ENCODE data around the gene PTK6.
A peak's percentile ranks its signal among the peaks of the same experiment; 100 is the strongest.

Gene PTK6

DNA sequence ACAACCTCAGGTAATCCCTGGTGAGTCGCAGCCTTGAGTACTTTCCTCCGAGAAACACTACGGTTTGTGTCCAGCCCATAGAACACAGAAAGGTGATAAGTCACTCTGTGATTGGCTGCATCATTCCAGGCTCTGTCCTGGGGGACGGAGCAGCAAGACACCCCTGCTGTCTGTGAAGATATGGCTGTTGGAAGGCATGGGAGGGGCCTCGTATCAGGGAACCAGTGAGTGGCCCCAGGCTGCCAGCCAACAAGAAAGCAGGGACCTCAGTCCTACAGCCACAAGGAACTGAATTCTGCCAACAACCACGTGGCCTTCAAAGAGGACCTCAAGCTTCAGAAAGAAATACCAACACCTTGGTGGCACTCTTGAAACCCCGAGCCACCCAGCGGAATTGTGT lies 31.9 kb downstream of the PTK6 start:
- no peak for DNase-seq

DNA sequence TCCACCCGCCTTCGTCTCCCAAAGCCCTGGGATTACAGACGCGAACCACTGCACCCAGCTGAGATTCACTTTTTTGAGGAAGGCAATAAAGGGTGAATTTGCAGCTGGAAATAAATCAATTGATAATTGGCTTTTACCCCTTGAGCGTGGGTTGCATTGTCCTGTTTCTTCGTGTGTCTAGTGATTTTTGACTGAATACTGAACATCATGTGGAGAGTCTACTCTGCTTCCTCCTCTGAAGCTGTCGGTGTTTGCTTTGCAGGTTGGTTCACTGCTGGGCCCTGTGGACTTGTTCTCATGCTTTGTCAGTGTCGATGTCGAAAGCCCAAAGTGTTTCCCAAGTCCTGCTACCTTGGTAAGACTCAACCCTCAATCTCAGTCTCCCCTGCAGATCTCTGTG lies 32.5 kb downstream of the PTK6 start:
- no peak for DNase-seq

DNA sequence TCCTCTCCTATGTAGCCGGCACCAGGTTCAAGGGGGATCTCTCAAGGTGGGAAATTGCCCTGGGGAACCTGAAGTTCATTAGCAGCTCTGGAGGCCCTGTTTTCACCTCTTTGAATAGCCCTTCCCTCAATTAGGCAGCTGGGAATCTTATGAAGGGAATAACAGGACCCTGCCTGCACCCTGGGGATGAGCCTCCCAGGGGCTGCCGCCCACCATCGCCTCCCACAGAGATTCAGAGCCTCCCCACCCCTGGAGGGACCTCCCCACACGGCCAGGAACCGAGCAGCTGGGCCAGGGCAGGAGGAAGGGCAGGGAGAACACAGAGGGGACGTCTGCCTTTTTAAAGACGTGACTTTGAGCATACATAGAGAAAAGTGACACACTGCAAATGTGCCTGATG lies 33.7 kb downstream of the PTK6 start:
- DNase-seq, result peak; percentile 28

DNA sequence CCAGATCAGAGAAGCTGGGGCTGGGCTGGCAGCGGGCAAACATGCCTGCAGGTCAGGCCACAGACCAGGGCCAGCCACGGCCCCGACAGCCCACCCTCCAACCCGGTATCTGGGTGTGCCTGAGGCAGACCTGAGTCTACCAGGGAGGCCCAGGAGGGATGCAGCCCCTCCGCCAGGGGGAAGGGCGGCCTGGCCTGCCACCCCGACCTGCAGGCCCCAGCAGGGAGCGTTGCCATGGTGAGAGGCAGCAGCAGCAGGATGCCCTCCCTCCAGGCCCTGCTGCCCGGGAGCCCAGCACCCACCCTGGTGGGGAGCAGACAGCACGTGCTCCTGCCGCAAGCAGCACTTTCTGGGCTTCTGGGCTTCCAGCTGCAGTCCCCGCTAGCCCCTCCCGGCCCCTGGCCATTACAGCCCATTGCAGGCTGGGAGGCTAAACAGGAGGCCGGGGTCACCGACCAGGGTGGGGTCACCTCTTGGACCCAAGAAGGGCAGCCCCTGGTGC lies 34.5 kb downstream of the PTK6 start:
- peak; percentile 82 for DNase-seq

DNA sequence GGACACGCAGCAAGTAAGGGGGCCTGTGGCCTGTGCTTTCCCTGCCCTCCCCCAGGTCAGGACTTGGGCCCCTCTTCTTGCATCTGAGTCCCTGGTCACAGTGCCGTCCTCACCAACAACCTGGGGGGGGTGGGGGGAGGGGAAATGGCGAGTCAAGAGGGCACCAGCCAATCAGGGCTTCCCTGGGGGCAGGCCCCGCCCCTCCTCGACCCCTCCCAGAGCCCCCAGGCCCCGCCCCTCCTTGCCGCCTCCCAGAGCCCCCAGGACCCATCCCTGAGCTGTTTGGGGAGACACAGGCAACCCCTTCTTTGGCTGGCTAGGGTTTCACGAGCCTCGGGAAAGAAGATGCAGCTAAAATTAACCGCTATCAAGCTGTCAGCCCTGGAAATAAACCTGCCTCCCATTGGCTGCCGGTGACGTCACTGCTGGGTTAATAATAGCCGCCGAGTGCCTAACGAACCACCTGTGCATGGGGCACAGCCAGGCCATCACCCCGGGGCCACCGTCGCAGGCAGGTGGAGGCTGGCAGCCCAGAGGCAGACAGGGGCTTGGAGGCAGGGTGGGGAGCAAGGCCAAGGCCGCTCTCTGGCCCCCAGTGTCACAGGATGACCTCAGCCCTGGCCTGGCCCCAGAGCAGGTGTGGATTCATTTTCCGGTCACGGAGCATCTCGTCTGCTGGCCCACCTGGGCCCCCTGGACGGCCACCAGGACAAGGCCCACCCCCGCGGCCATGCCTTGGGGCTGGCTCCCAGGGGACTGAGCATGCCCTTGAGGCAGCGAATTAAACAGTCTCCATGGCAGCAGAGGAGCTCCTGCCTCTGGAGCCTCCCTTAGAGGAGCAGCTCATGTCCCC lies 35.1 kb downstream of the PTK6 start:
- peak; percentile 89 for DNase-seq

DNA sequence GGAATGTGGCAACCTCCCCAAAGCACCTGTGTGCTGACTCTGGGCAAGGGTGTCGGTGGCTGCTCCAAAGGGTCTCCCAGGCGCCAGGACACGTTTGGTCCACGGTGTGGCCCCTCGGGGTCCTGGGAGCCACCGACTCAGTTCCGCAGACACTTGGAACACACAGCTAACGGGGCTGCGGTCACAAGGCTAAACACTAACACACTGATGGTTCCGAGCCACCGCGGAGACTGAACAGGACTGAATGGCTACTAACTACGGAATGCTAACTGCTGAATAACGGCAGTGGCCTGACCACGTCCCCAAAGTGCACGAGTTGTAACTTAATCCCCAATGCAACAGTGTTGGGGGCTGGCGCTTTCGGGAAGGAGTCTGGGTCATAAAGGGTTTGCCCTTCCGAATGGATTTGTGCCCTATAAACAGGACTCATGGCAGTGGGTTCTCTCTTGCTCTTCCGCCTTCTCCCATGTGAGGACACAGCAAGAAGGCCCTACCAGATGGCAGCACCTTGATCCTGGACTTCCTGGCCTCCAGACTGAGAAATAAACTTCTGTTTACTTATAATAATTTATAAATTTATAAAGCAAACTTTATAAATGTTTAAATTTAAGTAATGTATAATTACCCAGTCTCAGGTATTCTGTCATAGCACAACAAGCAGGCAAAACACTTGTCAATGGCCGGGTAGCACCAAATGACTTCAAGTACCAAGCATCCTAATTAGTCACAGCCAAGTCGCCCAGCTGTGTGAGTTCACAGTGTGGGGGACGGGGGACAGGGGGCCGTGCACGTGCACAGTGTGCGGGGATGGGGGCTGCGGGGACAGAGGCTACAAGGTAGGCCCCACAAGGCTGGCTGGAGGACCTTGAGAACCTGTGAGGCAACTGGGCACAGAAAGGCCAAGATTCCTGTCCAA lies 36.0 kb downstream of the PTK6 start:
- DNase-seq, result peak; percentile 33

DNA sequence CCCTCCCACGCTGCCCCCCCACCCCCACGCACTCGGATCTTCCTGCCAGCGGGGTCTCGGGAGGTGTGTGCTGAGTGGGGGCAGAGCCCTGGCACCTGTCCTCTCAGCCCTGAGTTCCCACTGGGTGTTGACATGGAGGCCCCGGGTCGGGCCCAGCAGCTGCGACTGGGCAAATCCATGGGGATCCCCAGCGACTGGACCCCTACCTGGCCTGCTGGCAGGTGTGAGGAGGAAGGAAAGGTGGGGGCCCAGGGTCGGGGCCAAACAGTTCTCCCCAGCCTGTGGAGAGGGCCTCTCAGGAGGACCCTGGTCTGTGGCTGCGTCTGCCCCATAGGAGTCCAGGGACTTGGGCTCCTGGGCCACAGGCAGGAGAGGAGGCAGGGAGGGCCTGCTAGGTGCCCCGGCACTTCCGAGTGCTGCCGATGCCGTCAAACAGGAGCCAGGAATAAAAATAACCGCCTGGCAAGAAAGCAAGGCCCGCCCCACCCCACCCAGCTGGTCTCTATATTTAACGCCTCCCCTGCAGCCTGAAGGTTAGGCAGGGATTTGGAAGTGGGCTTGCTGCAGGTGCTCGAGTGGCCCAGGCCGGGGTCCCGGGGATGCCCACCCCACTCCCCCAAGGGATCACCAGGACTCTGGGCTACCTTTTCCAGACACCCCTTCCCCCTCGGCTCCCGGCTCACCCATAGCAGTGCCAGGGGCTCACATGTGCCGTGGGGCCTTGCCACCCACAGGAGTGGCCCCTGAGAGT lies 36.9 kb downstream of the PTK6 start:
- peak; percentile 16 for DNase-seq

DNA sequence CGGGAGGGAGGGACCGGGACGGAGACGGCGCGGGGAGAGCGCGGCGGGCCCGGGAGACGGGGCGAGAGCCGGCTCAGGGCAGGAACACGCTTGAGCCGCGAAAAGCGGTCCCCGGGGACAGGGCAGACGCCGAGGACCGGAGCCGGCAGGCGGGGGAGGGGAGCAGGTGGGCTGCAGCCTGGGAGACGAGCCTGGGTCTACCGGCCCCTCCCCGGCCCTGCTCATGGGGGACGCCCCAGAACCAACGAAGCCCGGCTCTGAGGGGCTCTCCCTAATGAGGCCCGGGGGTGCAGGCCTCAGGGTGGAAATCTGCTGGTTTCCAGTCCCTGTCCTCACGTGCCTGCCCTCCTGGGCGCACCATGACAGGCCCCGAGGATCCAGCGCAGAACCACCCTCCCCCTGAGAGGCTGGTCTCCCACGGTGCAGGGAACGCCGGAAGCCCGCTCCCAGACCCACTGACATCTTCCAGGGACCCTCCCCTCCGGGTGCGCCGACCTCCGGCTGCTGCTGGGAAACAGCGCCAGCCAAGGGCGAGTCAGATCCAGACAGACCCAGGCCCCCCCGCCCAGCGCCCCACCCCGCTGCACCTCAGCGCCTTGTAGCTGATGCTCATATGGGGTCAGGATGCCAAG lies 37.7 kb downstream of the PTK6 start:
- DNase-seq, result peak; percentile 80

DNA sequence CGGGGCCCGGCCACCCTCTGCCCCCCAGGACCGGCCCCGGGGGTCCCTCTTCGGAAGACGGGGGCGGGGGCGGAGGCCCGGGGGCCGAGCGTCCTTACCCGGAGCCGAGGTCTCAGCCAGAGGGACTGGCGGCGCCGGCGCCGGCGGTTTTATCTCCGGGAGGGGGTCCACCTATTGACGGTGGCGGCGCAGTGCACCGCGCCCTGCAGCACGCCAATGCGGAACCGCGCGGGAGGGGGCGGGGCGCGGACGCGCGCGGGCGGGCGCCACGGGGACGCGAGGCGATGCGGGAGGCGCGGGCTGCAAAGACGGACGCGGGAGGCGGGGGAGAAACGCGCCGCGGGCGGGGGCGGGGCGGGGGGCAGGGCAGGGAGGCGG lies 38.2 kb downstream of the PTK6 start, which contains the start of gene EEF1A2:
EEF1A2 (minus strand) TSS at position 124 of the 378 bp plus-strand sequence. CDS start 1,320 bp downstream, outside the sequence.
- DNase-seq, result peak; percentile 80

DNA sequence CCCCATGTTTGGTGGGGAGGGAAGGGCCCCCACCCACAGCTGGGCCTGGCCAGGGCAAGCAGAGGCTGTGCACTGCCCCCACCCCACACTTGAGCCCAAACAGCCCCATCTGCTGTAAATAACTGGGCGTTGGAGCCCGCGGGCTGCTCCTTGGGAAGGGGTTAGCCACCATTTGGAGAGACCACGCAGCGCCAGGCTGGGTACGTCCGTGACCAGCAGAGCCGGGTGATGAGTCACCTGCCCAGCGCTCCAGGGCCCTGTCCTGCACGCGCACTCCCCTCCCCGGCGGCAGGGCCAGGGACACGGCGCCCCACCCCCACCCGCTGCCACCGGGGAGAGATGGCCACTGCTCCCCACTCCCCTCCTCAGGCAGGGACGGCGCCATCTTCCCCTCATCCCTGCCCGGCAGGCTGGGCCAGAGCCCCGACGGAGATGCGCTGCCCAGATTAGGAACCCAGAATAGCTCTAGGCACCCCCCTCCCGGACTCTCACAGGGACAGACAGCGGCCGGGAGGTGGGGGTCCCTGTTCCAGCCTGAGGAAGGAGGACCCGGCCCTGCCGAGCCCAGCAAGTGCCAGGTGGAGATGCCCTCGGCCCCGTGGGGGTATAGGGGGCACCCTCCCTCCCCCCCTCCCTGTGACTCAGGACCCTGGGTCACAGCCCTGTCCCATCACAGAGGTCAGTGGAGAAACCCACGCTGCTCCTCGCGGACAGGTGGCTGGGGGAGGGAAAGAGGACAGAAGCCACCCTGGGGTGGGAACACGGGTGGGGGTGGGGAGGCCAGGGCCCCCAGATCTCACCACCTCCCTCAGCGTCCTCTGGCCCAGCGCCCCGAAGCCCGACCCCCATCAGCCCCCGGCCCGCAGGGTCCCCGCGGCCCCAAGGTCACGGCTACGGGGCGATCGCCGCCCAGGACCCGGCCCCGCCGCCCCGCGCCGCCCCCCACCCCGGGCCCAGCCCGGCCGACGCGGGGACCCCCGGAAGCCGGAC lies 38.9 kb downstream of the PTK6 start:
- DNase-seq, result peak; percentile 57

DNA sequence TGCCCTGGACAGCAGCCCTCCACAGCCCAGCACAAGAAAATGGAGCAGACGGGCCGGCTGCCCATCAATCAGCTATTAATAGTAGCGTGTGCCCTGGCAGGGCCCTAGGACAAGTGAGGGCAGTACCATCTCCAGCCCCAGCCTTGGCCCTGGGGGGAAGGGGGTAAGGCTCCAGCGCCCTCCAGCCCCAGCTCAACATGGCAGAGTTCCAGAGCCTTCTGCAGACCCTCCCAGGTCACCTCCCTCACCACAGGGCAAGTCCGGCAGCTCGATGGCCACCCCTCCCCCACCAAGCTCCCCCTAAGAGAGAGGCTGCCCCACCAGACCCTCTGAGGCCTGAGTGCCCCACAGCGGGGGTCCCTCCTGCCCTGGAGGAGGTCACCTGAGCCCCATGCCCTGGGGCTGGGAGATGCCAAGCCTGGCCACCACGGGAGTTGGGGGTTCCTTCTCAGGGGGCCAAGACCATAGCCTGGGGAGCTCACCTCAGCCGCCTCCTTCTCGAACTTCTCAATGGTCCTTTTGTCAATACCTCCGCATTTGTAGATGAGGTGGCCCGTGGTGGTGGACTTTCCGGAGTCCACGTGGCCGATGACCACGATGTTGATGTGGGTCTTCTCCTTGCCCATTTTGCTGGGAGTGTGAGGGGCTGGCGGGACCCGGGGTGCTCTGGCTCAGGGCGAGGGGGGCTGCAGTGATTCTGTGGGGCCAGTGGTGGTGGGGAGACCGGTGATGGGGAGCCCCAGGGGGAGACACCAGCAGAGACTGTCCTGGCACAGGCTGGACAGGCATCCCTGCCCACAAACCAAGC lies 39.8 kb downstream of the PTK6 start:
- no peak for DNase-seq

DNA sequence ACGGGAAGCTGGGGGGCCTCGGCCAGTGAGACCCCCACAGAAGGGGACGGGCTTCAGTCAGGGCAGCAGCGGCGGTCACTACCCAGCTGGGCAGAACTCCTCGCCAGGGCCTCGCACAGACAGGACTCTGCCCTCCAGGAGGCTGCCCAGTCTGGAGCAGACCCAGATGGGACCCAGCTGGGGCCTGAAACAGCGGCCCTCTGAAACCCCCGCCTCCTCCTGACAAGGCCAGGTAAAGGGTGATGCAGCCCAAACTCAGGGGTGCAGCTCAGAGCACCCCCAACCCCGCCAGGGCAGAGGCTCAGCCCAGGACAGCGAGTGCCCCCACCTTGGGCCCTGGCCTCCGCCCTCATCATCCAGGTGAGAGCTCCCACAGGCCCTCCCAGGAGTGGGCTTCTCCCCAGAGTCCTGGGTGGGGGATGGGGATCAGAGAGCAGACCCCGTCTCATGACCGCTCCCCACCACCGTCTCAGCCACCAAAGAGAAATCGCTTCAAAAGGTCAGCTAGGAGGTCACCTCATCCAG lies 40.5 kb downstream of the PTK6 start:
- no peak for DNase-seq

DNA sequence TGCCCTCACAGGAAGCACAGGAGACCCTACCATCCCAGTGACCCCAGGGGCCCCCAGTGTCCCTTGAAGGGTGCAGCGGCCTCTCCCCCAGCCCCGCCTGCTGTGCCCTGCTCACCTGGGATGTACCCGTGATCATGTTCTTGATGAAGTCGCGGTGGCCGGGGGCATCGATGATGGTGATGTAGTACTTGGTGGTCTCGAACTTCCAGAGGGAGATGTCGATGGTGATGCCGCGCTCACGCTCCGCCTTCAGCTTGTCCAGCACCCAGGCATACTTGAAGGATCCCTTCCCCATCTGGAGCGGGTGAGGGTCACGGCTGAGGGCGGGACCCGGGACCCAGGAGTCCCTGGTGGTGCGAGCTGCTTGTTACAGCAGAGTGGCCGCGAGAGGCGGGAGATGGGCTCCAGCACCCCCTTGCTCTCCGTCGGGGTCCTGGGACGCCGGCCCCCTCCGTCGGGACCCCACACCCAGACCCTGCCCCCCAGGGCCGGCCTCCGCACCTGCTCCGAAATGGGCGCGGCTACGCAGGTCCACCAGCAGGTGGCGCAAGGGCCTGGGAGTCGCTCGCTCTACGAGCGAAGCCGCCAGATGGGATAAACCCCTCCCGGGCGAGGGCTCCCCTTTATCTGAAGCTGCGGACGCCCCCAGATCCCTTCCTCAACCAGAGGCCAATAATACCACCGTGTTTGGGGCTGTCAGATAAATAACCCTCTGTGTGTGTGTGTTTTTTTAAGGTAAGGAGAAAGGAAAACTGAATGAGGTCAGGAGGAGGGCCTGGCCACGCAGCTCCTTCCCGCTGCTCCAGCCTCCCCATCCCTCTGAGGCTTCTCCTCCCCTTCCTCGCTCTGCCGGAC lies 41.2 kb downstream of the PTK6 start:
- peak; percentile 29 for DNase-seq

DNA sequence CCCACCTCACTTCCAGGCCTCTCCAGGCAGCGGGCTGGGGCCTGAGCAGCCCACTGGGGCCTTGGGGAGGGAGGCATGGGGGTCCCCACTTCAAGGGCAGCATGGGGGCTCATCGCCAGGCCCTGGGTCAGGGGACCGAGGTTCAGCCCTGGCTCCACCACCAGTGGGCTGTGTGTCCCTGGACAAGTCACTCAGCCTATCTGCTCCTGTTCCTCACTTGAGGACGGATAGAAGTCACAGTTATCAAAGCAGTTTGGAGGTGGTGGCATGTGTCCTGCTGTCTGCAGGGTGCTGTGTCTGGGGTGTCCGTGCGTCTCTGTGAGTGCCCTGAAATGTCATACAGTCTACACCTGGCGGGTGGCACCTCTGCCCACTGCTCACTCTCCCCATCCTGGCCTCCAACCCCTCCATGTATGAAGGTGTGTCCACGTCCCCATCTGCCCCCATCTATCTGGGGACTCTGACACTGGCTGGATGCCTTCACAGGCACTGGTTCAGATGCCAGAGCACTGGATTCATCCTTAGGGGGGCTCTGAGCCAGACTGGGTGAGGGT lies 41.9 kb downstream of the PTK6 start:
- DNase-seq, result no peak

DNA sequence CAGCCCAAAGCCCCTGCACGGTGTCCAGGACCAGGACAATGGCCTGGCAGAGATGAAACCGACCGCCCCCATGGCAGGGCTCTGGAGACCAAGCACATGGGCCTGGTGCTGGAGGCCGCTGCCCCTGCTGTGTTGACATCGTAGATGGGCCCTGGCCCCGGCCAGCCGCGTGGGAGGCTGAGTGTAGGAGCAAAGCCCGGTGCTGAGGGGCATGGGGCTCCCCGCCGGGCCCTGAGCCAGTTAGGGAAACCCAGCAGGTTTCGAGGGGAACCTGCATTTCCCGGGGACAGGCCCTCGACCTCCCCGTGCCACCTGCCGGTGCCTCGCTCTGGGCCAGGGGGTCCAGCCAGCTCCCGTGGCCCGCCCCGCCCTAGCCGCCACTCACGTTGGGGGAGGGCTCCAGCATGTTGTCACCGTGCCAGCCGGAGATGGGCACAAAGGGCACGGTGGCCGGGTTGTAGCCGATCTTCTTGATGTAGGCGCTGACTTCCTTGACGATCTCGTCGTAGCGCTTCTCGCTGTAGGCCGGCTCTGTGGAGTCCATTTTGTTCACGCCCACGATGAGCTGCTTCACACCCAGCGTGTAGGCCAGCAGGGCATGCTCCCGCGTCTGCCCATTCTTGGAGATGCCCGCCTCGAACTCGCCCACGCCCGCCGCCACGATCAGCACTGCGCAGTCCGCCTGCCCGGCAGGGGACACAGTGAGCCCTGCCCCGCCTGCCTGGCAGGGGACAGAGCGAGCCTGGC lies 42.6 kb downstream of the PTK6 start:
- no peak for DNase-seq

DNA sequence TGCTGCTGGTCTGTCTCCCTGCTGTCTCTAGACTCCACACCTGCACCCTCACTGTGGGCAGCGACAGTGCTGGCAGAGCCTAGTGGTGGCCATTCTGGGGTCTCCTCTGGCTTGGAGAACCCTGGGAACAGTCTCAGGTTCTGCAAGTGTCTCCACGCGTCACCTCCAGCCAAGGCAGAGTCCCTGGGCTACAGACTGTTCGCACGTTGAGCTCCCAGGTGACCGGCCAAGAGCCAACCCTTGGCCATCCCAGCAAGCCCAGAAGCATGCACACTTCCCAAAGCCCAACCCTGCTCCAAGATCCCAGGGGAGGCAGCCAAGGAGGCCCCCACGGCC lies 43.1 kb downstream of the PTK6 start:
- no peak for DNase-seq

DNA sequence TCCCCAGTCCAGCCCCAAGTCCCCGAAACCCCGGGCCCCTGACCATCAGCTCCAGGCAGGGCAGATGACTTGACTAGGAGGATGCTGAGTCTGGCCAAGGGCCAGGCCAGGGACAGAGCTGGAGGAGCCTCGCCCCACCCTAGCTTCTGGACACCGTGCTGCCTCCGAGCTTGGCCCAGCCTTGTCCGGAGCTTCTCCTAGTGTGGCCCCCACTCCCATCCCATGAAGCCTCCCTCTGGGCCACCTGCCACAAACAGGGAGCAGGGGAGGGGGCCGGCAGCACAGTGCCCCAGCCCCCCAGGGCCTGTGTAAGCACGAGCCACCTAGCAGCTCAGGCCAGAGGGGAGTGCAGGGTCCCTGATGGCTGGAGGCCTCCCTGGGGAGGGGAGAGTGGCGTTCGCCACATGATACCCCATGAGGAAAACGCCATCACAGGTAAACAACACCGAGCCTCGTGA lies 43.6 kb downstream of the PTK6 start:
- no peak for DNase-seq

DNA sequence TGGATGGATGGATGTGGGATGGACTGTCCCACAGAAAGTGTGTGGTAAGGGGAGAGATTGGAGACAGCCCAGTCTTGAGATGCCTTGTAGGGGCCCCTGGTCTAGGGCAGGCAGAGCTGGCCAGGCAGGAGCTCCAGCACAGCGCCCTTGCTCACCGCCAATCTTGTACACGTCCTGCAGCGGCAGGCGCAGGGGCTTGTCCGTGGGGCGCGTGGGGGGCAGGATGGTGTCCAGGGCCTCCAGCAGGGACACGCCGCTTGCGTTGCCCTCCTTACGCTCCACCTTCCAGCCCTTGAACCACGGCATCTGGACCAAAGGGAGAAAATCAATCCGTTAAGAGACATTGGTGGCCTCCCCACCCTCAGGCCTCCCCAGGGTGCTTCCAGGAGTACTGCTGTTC lies 44.2 kb downstream of the PTK6 start:
- DNase-seq, result no peak
